K562 (cell line): ENCODE measurements around the gene DTX1. TPM values are rescaled to one million over a fixed set of nuclear protein-coding genes. Genes with fewer than 3 reads are reported as not detected.

Experiments
- ATAC-seq: fragments of 200-7000 bp; cut with Tn5 transposase; 3 replicates; pipeline ENCODE4 v1.9.1; 2020; ENCODE audit warnings: moderate library complexity
- BruUV-seq: library from RNA; stranded (reverse); fragments of 400-500 nt; replicated peaks from 2 replicates; lab custom pipeline; 2021; lab: Mats Ljungman, UMichigan
- CTCF ChIA-PET: fragments of 300-600 bp; formaldehyde crosslinking; extraction: SDS; loops from one replicate; lab custom pipeline; 2021; ENCODE audit warnings: low intra/inter-chr PET ratio; lab: Yijun Ruan, JAX
- POLR2A ChIA-PET: fragments of 300-600, 350-650 bp; sonication (Branson Sonifier 250); formaldehyde crosslinking; extraction: SDS; loops from one replicate; lab custom pipeline; 2021; ENCODE audit warnings: antibody characterized with exemption, inconsistent platforms; lab: Yijun Ruan, JAX
- DNase-seq, 4 experiments: peaks; one replicate each; pipeline versions ENCODE4 v3.0.0 to v3.0.0-alpha.2; 2011 to 2018; ENCODE audit warnings: low spot score in 3 of 4, mixed read lengths in 3 of 4; ENCODE audit errors: extremely low read depth in 1 of 4
- FAIRE-seq: peaks from 2 replicates; lab custom pipeline; 2011; peaks lifted over from hg19 to GRCh38; lab: Jason Lieb, UNC
- H2AFZ ChIP-seq: 2 replicates; pipeline ENCODE4 v1.6.0; 2011; ENCODE audit warnings: low read depth, low read length, control low read depth, inconsistent platforms
- H3K27ac ChIP-seq: fragments of 200-600 bp; 3 replicates; pipeline ENCODE4 v1.8.0; 2011; ENCODE audit warnings: low read depth, mild to moderate bottlenecking, control low read depth, inconsistent platforms, low read length, moderate library complexity, mixed read lengths; ENCODE audit errors: extremely low read depth
- H3K27me3 ChIP-seq, 2 experiments: fragments of 300-600 bp in 1 of 2; 2 replicates in 1 of 2; 3 replicates in 1 of 2; pipeline versions ENCODE4 v1.6.0 to v1.8.0; 2011; ENCODE audit warnings: inconsistent platforms in 2 of 2, low read length in 2 of 2, mild to moderate bottlenecking in 1 of 2, mixed read lengths in 1 of 2, moderate library complexity in 1 of 2; ENCODE audit not compliant: control insufficient read depth in 2 of 2, insufficient read depth in 2 of 2
- H3K36me3 ChIP-seq: fragments of 300-600 bp; 3 replicates; pipeline ENCODE4 v1.8.0; 2011; ENCODE audit warnings: mild to moderate bottlenecking, low read length, inconsistent platforms; ENCODE audit not compliant: control insufficient read depth, insufficient read depth
- H3K4me1 ChIP-seq, 2 experiments: fragments of 200-600 bp in 1 of 2; replicated peaks in 1 of 2; 2 replicates in 1 of 2; 3 replicates in 1 of 2; pipeline versions ENCODE4 v1.5.1 to v1.8.0; 2011; ENCODE audit warnings: inconsistent platforms in 2 of 2, low read length in 2 of 2, mild to moderate bottlenecking in 1 of 2, mixed read lengths in 1 of 2, moderate library complexity in 1 of 2; ENCODE audit not compliant: control insufficient read depth in 2 of 2, insufficient read depth in 2 of 2
- H3K4me2 ChIP-seq: 2 replicates; pipeline ENCODE4 v1.6.1; 2011; ENCODE audit warnings: low read length, control low read depth, inconsistent platforms, mixed read lengths; ENCODE audit not compliant: insufficient read depth
- H3K4me3 ChIP-seq: fragments of 200-600 bp; sonication (generic), shearing (Covaris generic); 2 replicates; pipeline ENCODE4 v1.5.1; 2016; ENCODE audit warnings: control low read depth, inconsistent platforms
- H3K79me2 ChIP-seq: fragments of 200-600 bp; 3 replicates; pipeline ENCODE4 v1.8.0; 2011; ENCODE audit warnings: low read length, inconsistent platforms; ENCODE audit not compliant: control insufficient read depth, insufficient read depth
- H3K9ac ChIP-seq, 2 experiments: 2 replicates each; pipeline versions ENCODE4 v1.6.0 to v1.6.1; 2011; ENCODE audit warnings: low read depth in 2 of 2, low read length in 2 of 2, control low read depth in 1 of 2, inconsistent platforms in 1 of 2, mild to moderate bottlenecking in 1 of 2, mixed read lengths in 1 of 2; ENCODE audit not compliant: insufficient read depth in 1 of 2
- H3K9me1 ChIP-seq: one replicate; pipeline ENCODE4 v1.6.0; 2011; ENCODE audit warnings: inconsistent platforms, mild to moderate bottlenecking, low read length, moderate library complexity; ENCODE audit not compliant: control insufficient read depth, insufficient read depth
- H3K9me3 ChIP-seq: replicated peaks from 2 replicates; pipeline ENCODE4 v1.5.1; 2011; ENCODE audit warnings: low read depth, low read length, inconsistent platforms; ENCODE audit not compliant: control insufficient read depth, insufficient read depth
- H4K20me1 ChIP-seq: replicated peaks from 2 replicates; pipeline ENCODE4 v1.6.1; 2011; ENCODE audit warnings: low read length, inconsistent platforms, mixed read lengths; ENCODE audit not compliant: control insufficient read depth, insufficient read depth
- CC2D1A ChIP-seq: fragments of 450-650 bp; IDR thresholded peaks from 2 replicates; pipeline ENCODE4 v1.6.1; 2017; ENCODE audit warnings: mild to moderate bottlenecking
- CREB1 ChIP-seq, 2 experiments: sonication (generic) in 1 of 2; formaldehyde crosslinking in 1 of 2; IDR thresholded peaks; 2 replicates each; pipeline versions ENCODE4 v1.6.1 to v1.8.0; 2012 to 2022; ENCODE audit warnings: inconsistent platforms in 1 of 2, mild to moderate bottlenecking in 1 of 2, missing genetic modification reagents in 1 of 2, moderate library complexity in 1 of 2
- E2F3 ChIP-seq: fragments of 250-450 bp; sonication (Bioruptor Pico); IDR thresholded peaks from 2 replicates; pipeline ENCODE4 v1.4.0; 2020; ENCODE audit warnings: mild to moderate bottlenecking
- MTA1 ChIP-seq: fragments of 450-650 bp; IDR thresholded peaks from 2 replicates; pipeline ENCODE4 v1.6.1; 2017; ENCODE audit warnings: borderline replicate concordance
- NFIC ChIP-seq: fragments of 450-650 bp; IDR thresholded peaks from 2 replicates; pipeline ENCODE4 v1.6.1; 2017; ENCODE audit warnings: mild to moderate bottlenecking, inconsistent platforms
- RERE ChIP-seq: sonication (generic); formaldehyde crosslinking; IDR thresholded peaks from 2 replicates; pipeline ENCODE4 v1.8.0; 2023; ENCODE audit warnings: missing genetic modification reagents, mild to moderate bottlenecking, borderline replicate concordance
- SMARCB1 ChIP-seq: IDR thresholded peaks from 2 replicates; pipeline ENCODE4 v1.6.1; 2011; ENCODE audit warnings: improper control_type of control experiment, low read depth; ENCODE audit not compliant: insufficient read length
- STAT5A ChIP-seq: IDR thresholded peaks from 2 replicates; pipeline ENCODE4 v1.6.1; 2012; ENCODE audit warnings: low read length, inconsistent platforms, borderline replicate concordance
- ZNF668 ChIP-seq: fragments of 250-450 bp; sonication (Bioruptor Pico); IDR thresholded peaks from 2 replicates; pipeline ENCODE4 v1.8.0; 2022; ENCODE audit warnings: mild to moderate bottlenecking, inconsistent platforms
- ZNF785 ChIP-seq: fragments of 250-450 bp; sonication (Bioruptor Pico); IDR thresholded peaks from 2 replicates; pipeline ENCODE4 v1.4.0; 2020; ENCODE audit warnings: mild to moderate bottlenecking
- WGBS: fragments of 100-300 bp; shearing (Covaris generic); methylation state at CpG from one replicate; pipeline ENCODE4 v1.1.6; 2016; ENCODE audit warnings: low coverage, mixed read lengths; ENCODE audit not compliant: insufficient coverage; ENCODE audit errors: missing lambda C conversion rate; 5-methylcytosine and 5-hydroxymethylcytosine counted together
- in situ Hi-C: fragments of 300-500 bp; cut with MboI; formaldehyde crosslinking; loops from 4 replicates; pipeline ENCODE4 v1.15.0; 2018; ENCODE audit warnings: inconsistent platforms, mixed read lengths
- intact Hi-C: fragments of 100-400 bp; cut with micrococcal nuclease; formaldehyde crosslinking; loops from 2 replicates; pipeline ENCODE4 v1.14.2; 2022
- polyA plus RNA-seq, 8 experiments: library from polyadenylated mRNA; depleted of rRNA in 4 of 8; stranded (reverse) in 5 of 8; unstranded in 3 of 8; fragments of >200 nt; fragmentation: Nextera tagmentation in 2 of 8; fragmentation: Illumina TruSeq in 1 of 8; extraction: Ambion mirVana in 2 of 8; extraction: Trizol in 1 of 8; gene quantifications; 2 replicates each; pipeline versions ENCODE4 v1.2.1 to v1.2.3, GENCODE V29; 2011 to 2014; ENCODE audit warnings: inconsistent platforms in 1 of 8, missing spikeins in 1 of 8
- total RNA-seq, 7 experiments: library from RNA; depleted of rRNA in 6 of 7; stranded (reverse); fragments of >200 nt in 6 of 7; fragmentation: Illumina TruSeq in 2 of 7; extraction: Trizol in 2 of 7; gene quantifications; 2 replicates each; pipeline versions ENCODE4 v1.2.1 to v1.2.3, GENCODE V29; 2011 to 2021; ENCODE audit warnings: low replicate concordance in 1 of 7
- TF ChIP-seq, protein P1 (sequence below): sonication (generic); formaldehyde crosslinking; IDR thresholded peaks from 2 replicates; pipeline ENCODE4 v1.8.1; 2023; ENCODE audit warnings: mild to moderate bottlenecking, missing genetic modification reagents
- TF ChIP-seq, protein P2 (sequence below): fragments of 250-450 bp; sonication (Bioruptor Pico); IDR thresholded peaks from 2 replicates; pipeline ENCODE4 v1.5.0; 2020; ENCODE audit warnings: mild to moderate bottlenecking, borderline replicate concordance

DTX1 gene
- total and polyA plus RNA-seq, 9 of the 15 experiments (the other 6 are each of a cell fraction or from before 2014, with no cell fraction given): not detected

DNA sequence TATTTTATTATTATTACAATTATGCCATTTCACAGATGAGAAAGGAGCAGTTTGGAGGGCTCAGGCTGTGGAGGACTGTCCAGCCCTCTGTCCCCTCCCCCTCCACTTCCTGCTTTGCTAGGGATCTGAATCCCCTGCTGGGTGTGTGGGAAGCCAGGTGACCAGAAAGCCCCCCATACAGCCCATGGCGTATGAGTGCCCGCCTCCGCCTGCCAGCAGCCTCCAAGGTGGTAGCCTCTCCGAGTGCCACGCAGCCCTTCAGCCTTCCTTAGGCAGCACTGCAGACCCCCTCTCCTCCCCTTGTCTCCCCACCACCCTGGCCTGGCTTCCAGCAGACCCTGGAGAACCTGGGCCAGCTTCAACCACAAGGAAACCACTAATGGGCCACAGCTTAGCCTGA is 12.6 kb downstream of the DTX1 start:
- intact Hi-C loops (no loop called here), in situ Hi-C loops (no loop called here)
- H2AFZ ChIP-seq: no peak overlapping the region
- no peak overlapping the region for H3K4me3 ChIP-seq
- FAIRE-seq (no peak), ATAC-seq (no peak), DNase-seq (no peak)
- H3K9me3 ChIP-seq: no peaks in the 10 kb centered on the region
- no peaks in the 10 kb centered on the region for H3K79me2 ChIP-seq
- TF ChIP-seq NFIC: no peak
- TF ChIP-seq, protein P1, sequence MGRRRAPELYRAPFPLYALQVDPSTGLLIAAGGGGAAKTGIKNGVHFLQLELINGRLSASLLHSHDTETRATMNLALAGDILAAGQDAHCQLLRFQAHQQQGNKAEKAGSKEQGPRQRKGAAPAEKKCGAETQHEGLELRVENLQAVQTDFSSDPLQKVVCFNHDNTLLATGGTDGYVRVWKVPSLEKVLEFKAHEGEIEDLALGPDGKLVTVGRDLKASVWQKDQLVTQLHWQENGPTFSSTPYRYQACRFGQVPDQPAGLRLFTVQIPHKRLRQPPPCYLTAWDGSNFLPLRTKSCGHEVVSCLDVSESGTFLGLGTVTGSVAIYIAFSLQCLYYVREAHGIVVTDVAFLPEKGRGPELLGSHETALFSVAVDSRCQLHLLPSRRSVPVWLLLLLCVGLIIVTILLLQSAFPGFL (CRISPR knock-in tag): no peak
- no peak for TF ChIP-seq RERE (CRISPR knock-in tag)
- no peak for TF ChIP-seq CREB1 (IDR thresholded peaks at IDR 0.05)
- TF ChIP-seq CREB1 (CRISPR knock-in tag; IDR thresholded peaks at IDR 0.05): no peak
- TF ChIP-seq CC2D1A: no peak
- no peak for TF ChIP-seq E2F3 (CRISPR knock-in tag)
- TF ChIP-seq SMARCB1: no peak
- TF ChIP-seq, protein P2, sequence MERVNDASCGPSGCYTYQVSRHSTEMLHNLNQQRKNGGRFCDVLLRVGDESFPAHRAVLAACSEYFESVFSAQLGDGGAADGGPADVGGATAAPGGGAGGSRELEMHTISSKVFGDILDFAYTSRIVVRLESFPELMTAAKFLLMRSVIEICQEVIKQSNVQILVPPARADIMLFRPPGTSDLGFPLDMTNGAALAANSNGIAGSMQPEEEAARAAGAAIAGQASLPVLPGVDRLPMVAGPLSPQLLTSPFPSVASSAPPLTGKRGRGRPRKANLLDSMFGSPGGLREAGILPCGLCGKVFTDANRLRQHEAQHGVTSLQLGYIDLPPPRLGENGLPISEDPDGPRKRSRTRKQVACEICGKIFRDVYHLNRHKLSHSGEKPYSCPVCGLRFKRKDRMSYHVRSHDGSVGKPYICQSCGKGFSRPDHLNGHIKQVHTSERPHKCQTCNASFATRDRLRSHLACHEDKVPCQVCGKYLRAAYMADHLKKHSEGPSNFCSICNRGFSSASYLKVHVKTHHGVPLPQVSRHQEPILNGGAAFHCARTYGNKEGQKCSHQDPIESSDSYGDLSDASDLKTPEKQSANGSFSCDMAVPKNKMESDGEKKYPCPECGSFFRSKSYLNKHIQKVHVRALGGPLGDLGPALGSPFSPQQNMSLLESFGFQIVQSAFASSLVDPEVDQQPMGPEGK: no peak
- no peak for TF ChIP-seq MTA1
- no peak for TF ChIP-seq STAT5A
- TF ChIP-seq ZNF668 (CRISPR knock-in tag): no peak
- no peak for TF ChIP-seq ZNF785
- peaks cover 0 to 7% of the 10 kb centered on the region in 2 experiments; a peak in 1 of 5 replicates for H3K4me1 ChIP-seq
- BruUV-seq: no TSS peak
- no peak overlapping the region for H3K27ac ChIP-seq
- H3K4me2 ChIP-seq: no peak overlapping the region
- WGBS: no CpG with 5 or more reads among the region's 5 CpGs
- POLR2A ChIA-PET: no interaction called here
- peaks cover 13% of the 10 kb centered on the region; the same call in 1 of the 2 replicates for H4K20me1 ChIP-seq
- H3K9ac ChIP-seq: no peak overlapping the region
- CTCF ChIA-PET: no interaction called here
- H3K36me3 ChIP-seq: no peaks in the 10 kb centered on the region
- H3K27me3 ChIP-seq: peaks cover 9 to 66% of the 10 kb centered on the region in 2 experiments
- H3K9me1 ChIP-seq: no peaks in the 10 kb centered on the region
